GM21390 (cell line): Measurements from ENCODE around the gene SLMAP.
"Not testable (repeated sequence)": the region's sequence is repeated elsewhere in the genome, so short reads cannot be mapped to it uniquely, and the experiment has no call there.

Experiments used
- ATAC-seq: cut with Tn5 transposase; IDR thresholded peaks from one replicate; pipeline ENCODE4 v1.9.1; 2021; ENCODE audit not compliant: unreplicated experiment

The SLMAP gene

DNA sequence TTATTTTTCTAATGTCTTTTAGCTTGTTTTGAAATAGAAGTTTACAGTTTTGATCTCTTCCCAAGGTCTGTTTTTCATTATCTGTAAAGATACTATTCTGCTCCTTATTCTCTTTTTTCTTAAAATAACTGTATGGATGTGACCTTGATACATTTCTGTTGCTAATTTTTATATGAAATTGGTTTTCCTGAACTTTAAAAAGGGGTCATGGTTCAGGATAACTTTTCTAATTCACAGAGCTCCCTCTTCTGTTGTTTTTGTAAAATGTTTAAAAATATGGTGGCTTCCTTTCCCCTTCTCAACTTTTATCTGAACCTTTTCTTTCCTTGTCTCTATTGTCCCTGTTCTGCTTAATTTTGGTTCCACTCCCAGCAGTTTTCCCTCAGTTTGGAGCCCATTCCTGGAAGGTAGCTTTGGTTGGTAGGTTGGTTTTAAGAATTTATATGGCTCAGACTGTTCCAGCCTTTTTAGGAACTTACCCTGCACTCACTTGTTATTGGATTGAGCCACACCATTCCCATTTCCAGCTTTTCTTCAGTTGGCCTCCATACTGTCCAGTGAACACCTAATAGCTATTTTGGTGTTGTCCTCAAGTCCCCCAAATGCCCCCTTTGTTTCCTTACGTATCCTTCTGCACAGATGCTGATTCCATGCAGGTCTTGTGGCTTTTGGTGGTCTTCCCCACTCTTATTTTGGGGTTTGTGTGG is 70.3 kb downstream of the SLMAP start:
- ATAC-seq: no peak

DNA sequence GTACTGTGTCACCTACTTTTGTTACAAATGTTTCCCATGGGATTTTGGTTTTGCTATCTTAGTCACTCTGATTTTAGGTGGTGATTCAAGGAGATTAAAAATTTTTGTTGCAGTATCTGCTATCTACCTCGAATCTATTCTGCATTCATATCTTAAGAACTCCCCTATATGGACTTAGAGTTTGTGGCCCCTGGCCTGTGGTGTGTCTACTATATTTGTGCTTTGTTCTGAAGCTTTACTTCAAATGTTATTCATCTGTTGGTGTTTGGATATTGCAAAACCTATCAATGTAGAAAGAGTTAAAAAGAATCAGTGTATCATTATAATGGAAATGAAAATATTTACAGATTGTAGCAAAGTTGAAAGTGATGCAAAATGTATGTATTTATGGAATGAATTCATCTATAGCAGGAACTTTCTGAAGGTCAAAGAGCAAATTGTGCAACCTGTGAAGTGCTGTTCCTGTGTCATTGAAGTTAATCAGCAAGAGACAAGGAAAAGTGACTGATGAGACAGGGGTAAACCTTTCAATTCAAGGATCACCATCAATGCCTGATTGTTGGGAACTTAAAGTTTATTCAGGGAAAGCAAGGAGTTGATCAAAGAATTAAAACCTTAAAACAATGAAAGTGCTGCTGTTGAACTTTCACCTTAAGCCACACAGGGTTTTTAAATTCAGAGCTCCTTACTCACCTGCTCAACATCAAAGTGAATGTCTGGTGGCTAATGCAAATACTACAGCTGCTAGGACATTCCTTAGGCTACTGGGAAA is 71.0 kb downstream of the SLMAP start:
- ATAC-seq: no peak

DNA sequence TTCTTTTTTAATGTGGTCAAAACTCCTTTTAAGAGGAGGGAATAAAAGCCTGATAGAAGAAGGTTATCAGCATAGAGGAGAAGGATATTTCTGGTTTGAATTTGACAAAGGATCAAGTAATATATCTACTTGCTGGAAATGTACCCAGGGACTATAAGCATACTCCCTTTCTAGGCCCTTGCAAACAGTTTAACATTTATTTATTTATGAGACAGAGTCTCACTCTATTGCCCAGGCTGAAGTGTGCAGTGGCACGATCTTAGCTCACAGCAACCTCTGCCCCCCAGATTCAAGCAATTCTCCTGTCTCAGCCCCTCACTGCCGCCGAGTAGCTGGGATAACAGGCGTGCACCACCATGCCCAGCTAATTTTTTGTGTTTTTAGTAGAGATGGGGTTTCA is 71.6 kb downstream of the SLMAP start:
- ATAC-seq: no peak

DNA sequence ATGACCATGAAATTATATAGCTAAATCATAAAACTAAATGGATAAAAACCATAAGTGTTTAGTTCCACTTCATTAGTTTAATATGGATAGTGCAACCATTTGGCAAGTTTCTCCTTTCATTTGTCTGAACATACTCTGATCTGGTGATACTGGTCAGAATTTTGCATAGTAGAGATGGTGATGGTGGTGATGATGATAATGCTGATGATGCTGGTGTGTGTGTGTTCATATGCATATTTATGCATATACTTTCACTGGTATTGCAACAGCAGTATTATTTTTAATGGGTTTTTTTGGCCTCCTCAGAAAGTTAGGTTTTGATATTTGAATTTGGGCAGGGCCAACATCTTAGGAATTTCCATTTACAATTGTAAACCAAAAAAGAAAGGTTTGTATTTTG is 76.4 kb downstream of the SLMAP start:
- no peak for ATAC-seq

DNA sequence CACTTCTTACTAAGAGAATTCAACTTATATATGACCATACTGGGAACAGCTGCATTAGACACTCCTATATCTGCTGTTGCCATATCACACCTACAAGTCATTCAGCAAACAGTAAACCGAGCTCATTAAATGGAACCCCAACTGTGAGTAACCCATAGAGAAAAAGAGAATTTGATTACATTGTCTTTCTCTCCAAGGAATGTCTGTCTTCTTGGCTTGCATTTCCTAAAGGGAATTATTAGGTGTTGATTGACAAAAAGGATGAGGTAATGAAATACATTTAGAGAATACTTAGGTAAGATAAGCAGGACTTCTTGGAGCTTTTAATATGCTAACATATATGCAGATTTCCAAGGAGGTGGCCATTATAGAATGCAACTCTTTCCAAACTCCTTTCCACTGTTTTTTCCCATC is 76.8 kb downstream of the SLMAP start:
- no peak for ATAC-seq

DNA sequence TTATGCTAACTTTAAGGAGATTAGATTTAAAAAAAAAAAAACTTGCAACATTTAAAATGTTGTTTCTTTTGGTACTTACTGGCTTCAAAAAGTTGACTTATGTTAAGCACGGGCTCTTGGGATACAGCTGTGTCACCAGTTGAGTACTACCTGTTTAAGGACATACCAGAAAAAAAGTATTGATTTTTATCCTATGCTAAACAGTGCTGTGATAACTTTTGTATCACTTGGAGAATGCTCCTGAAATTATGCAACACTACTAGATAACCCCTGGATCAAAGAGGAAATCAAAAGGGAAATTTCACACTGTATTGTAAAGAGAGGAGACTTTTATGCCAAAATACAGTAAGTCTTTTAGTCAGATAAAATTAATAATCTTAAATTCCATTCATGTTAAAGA is 77.7 kb downstream of the SLMAP start:
- ATAC-seq: no peak

DNA sequence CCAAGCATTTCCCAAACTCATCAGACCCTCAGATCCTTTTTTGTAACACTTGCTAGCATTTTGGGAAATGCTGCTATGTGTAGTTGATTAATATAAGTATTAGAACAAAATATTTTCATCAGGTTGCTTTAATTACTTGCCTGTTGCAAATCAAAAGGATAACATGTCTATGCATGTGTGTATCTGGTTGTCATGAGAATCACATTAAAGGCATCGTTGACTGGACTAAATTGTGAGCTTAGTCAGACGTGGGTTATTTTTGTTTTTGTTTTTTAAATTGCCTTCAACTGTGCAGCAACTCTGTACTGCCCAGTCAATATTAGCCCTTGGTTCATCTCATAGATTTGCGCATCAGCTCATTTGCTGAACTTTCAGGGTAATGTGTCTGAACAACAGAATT is 81.6 kb downstream of the SLMAP start:
- no peak for ATAC-seq

DNA sequence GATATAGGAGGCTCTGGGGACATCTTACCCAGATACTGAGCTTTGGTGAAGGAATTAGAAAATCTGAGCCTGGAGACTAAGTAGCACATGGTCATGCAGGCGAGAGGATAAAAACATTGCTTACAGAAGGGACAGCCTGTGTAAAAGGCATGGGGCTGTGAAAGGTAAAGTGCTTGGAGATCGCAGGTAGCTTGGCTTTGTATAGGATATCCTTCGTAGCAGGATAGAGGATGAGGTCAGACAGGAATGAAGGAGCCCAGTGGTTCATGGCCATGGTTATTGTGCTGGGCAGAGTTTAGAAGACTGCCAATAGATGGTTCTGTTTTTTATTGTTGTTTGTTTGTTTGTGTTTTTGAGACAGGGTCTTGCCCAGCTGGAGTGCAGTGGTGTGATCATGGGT is 82.5 kb downstream of the SLMAP start:
- ATAC-seq: no peak

DNA sequence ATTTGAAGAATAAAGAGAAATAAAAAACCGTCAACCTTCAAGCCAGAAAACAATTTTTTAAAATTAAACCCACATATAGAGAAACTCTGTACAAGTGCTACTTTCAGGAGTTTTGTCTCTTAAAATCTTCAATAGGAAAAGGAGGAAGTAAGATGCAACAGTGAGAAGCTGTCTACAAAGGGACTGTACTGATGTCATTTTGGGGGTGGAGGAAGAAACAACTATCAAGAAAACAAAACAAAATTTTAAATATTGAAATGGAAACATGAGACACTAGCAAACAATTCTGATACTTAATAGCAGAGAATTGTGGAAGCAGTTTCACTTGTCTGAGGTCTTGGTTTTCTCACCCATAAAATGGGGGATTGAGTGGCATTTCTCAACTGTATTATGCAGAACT is 84.4 kb downstream of the SLMAP start:
- no peak for ATAC-seq

DNA sequence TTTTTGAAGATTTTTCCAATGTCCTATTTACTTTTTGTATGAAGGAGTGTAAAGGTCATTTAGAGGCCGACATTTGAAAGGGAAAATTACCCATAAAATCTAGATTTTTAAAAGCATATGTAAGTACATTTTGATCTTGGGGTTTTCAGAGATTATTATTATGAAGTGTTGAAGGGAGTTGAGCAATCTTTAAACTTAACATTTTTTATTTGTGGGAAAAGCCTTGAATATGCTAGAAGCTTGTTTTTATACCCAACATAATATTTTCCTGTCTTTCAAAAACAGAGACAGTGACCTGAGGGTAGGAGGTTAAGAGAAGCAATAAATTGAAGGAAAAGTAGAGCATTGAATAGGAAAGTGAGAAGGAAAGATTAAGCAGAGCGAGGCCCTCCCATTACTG is 85.7 kb downstream of the SLMAP start:
- no peak for ATAC-seq

DNA sequence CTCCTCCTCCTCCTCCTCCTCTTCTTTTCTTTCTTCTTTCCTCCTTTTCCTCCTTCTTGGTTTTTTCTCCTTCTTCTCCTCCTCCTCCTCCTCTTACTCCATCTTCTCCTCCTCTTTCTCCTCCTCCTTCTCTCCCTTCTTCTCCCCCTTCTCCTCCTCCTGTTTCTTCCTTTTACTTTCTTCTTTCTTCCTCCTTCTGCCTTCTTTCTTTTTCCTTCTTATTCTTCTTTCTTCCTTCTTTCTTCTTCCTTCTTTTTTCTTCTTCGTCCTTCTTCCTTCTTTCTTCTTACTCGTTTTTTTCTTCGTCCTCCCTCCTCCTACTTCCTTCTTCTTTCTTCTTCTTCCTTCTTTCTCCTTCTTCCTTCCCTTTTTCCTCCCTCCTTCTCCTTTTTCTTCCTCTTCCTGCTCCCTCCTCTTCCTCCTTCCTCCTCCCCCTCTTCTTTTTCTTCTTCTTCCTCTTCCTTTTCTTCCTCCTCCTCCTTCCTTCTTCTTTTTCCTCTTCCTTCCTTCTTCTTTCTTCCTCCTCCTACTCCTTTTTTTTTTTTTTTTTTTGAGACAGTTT is 92.1 kb downstream of the SLMAP start:
- no peak for ATAC-seq

DNA sequence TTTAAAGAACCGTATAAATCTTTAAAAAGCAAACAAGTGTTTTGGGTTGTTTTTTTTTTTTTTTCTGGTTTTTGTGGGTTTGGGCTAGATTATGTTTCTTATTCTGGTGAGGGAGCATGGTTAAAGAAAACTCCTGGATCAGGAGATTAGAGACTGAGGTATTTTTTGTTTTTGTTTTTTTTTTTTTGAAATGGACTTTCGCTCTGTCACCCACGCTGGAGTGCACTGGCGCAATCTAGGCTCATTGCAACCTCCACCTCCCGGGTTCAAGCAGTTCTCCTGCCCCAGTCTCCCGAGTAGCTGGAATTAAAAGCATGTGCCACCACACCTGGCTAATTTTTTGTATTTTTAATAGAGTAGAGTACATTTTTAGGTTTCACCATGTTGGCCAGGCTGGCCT is 95.2 kb downstream of the SLMAP start:
- ATAC-seq: no peak

DNA sequence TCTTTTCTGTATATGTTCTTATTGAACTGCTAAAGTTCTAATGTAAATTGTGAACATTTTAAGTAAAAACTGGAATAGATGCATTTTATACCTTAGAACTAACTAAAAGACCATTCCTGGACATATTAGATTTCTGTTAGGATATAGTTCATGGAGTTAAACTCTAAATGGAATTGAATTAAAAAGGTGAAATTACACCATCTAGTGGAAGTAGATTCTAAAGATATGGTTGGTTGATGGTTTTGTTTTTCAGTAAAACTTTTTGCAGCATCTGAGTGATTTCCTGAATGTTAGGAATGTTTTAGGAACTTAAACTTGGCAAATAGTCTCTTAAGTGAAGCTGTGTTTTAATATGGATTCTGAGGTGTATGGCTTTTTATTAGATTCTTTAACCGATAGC is 96.8 kb downstream of the SLMAP start:
- no peak for ATAC-seq

DNA sequence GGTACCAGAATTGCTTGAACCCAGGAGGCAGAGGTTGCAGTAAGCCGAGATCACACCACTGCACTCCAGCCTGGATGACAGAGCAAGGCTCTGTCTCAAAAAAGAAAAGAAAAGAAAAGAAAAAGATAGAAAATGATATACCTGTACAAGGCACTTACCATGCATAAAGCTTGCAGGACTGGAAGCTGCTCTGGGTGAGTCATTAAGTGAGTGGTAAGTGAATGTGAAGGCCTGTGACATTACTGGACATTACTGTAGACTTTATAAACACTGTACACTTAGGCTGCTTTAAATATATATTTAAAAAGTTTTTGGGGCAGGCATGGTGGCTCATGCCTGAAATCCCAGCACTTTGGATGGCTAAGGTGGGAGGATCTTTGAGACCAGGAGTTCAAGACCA is 99.2 kb downstream of the SLMAP start:
- ATAC-seq: no peak

DNA sequence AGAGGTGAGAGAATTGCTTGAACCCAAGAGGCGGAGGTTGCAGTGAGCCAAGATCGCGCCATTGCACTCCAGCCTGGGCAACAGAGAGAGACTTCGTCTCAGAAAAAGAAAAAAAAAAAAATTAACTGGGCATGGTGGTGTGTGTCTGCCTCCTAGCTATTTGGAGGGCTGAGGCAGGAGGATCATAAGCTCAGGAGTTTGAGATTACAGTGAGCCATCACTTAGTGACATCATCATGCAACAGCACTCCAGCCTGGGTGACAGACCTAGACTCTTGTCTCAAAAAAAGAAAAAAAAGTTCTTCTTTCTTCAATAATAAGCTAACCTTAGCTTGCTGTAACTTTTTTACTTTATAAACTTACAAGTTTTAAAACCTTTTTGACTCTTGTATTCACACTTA is 99.8 kb downstream of the SLMAP start:
- no peak for ATAC-seq

DNA sequence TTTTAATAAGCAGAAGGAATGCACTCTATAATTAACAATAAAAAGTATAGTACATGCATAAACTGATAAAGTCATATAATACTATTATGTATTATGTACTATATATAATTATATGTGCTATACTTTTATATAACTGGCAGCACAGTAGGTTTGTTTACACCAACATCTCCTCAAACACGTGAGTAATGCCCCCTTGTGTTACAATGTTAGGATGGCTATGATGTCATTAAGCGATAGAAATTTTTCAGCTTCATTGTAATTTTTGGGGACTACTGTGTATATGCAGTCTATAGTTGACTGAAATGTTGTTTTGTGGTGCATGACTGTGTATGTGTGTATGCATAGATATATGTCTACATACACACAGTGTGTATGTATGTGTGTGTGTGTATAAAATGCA is 100.6 kb downstream of the SLMAP start:
- ATAC-seq: no peak

DNA sequence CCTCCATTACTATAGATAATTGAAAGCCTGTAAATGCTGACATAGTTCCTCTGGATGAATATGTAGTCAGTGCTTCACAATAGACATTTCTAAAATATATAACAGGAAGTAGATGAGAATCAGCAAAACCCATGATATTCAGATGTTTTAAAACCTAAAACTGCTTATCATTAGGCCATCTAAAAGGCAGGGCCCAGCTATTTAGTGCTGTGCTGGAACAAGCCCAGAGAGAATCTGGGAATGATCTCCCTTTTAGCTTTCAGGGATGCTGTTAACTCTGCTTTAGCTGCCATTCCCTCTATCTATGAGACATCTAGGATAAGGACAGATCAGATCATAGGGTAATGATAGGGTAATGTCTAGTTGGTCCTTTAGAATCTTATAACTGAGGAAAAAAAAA is 106.8 kb downstream of the SLMAP start:
- no peak for ATAC-seq

DNA sequence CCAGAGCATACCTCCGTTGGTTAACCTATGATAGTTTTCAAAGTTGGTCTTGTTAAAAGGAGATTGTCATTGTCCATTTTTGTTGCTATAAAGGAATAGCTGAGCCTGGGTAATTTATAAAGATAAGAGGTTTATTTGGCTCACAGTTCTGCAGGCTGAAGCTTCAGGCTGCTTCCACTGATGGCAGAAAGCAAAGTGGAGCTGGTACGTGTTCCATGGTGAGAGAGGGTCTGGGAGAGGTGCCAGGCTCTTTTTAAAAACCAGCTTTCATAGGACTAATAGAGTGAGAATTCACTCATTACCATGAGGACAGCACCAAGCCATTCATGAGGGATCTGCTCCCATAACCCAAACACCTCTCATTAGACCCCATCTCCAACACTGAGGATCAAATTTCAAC is 107.3 kb downstream of the SLMAP start:
- no peak for ATAC-seq

DNA sequence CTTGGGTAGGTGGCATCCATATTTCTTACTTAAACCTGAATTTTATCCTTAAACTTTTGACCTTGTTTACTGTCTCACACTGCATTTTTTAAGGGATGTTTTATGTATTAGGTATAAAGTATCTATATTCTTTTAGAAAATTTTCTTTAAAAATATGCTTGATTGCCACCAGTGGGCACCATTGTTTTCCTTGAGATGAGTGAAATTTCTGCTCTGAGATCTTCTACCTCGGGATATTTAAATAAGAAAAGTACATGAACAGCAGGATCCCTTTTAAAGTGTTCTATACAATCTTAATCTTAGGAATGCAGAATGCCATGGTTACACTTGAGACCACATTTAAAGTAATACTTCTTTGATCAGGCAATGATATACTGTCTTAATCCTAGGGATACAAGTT is 108.7 kb downstream of the SLMAP start:
- ATAC-seq: no peak

DNA sequence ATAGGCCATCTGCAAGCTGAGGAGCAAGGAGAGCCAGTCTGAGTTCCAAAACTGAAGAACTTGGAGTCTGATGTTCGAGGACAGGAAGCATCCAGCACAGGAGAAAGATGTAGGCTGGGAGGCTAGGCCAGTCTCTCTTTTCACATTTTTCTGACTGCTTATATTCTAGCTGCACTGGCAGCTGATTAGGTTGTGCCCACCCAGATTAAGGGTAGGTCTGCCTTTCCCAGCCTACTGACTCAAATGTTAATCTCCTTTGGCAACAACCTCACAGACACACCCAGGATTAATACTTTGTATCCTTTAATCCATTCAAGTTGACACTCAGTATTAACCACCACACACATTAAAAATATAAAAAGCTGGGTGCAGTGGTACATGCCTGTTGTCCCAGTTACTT is 113.0 kb downstream of the SLMAP start:
- ATAC-seq: not testable (repeated sequence)

DNA sequence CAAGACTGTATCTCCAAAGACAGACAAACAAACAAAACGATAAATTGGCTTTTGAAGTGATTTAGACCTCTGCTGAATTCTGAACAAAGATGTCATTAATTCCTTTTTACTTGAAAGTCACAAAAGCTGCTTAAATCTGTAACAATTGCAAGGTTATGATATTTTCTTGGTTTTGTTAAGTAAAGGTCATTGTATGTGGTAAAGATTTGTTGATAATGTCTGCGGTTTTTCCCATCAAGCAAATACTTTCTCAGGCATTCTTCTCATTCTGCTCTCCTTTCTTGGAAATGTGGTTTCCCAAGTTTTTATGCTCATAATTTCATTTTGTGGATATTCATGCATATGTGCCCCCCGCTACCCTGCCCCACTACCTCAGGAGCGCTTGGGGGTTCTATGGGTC is 116.5 kb downstream of the SLMAP start:
- no peak for ATAC-seq

DNA sequence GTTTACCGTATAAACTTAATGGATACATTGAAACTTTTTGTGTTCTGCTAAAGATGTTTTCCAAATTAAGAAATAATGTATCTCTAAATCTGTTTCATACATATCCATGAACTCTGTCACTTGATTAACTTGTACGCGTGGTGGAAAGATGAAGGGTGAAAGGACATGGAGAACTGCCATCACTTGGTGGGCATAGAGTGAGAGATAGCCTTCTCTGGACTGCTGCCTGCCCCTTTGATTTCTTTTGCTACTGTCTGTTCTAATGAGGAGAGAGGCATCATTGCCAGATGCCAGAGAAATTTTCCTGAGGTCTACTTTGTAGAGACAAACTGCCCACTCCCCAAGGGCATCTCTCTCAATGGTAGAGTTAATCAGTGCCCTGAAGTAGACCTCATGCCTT is 120.5 kb downstream of the SLMAP start:
- no peak for ATAC-seq

DNA sequence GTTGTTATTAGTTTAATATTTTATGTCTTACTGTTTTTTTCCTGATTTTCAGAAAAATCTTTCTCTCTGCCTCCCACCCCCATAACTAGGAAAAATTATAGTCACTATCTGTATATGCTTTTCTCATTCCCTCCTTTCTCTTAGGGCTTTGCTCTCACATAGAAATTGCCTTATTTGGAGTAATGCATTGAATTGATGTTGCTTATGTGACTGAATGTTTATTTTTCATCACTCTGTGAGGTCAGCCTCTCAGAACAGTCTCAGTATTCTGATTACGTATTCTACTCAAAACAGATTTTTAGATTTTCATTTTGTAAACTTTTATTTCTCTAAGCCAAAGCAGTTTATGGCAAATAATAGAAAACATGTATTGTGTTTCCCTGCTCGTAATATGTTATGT is 121.0 kb downstream of the SLMAP start:
- ATAC-seq: no peak
